HCT116 (cell line): ENCODE data around the gene NCAPD2. TPM values are rescaled to one million over a fixed set of nuclear protein-coding genes. Genes with fewer than 3 reads are reported as not detected.

ENCODE experiments used
- ATAC-seq: fragments of 200-7000 bp; cut with Tn5 transposase; 2 replicates; pipeline ENCODE4 v1.9.1; 2020; ENCODE audit warnings: mild to moderate bottlenecking, moderate library complexity
- BruUV-seq: library from RNA; stranded (reverse); fragments of 400-500 nt; replicated peaks from 2 replicates; lab custom pipeline; 2021; lab: Mats Ljungman, UMichigan
- CTCF ChIA-PET: fragments of 300-600 bp; sonication (Branson Sonifier 250); formaldehyde crosslinking; loops from one replicate; lab custom pipeline; 2021; ENCODE audit warnings: antibody characterized with exemption; lab: Charles Lee
- POLR2A ChIA-PET: fragments of 300-600, 350-600 bp; sonication (Branson Sonifier 250); formaldehyde crosslinking; loops from one replicate; lab custom pipeline; 2021; ENCODE audit warnings: antibody characterized with exemption; lab: Charles Lee
- RAD21 ChIA-PET, 2 experiments: fragments of 300-600 bp; sonication (Branson Sonifier 250); formaldehyde crosslinking; loops; one replicate each; lab custom pipeline; 2023; ENCODE audit warnings: low total read pairs in 2 of 2; ENCODE audit not compliant: uncharacterized antibody in 2 of 2, unreplicated experiment in 2 of 2, low non-redundant PET in 1 of 2; lab: Charles Lee
- DNase-seq: peaks from one replicate; pipeline ENCODE4 v3.0.0-alpha.2; 2010; ENCODE audit warnings: low read depth, low spot score
- H2AFZ ChIP-seq: fragments of 200-600 bp; shearing (Covaris generic), sonication (generic); 2 replicates; pipeline ENCODE4 v1.6.1; 2017; ENCODE audit warnings: low read depth, mixed run types, mixed read lengths, antibody characterized with exemption, low read length; ENCODE audit not compliant: poor library complexity, severe bottlenecking
- H3K27ac ChIP-seq: 2 replicates; pipeline ENCODE4 v1.5.1; 2012; ENCODE audit warnings: low read depth, low read length
- H3K27me3 ChIP-seq: fragments of 200-600 bp; sonication (generic); 2 replicates; pipeline ENCODE4 v1.6.1; 2016; ENCODE audit warnings: mixed run types, low read length, mixed read lengths; ENCODE audit not compliant: insufficient read depth
- H3K36me3 ChIP-seq, 2 experiments: fragments of 200-500 bp in 1 of 2; fragments of 200-600 bp in 1 of 2; sonication (Bioruptor generic) in 1 of 2; sonication (generic) in 1 of 2; 2 replicates each; pipeline versions ENCODE4 v1.5.1 to v1.6.1; 2014 to 2016; ENCODE audit warnings: low read length in 2 of 2, inconsistent platforms in 1 of 2, mixed read lengths in 1 of 2, mixed run types in 1 of 2; ENCODE audit not compliant: insufficient read depth in 2 of 2, control insufficient read depth in 1 of 2
- H3K4me1 ChIP-seq, 2 experiments: fragments of 200-600 bp in 1 of 2; sonication (generic) in 1 of 2; 2 replicates each; pipeline versions ENCODE4 v1.5.1 to v1.6.1; 2012 to 2017; ENCODE audit warnings: low read length in 2 of 2, inconsistent platforms in 1 of 2, mild to moderate bottlenecking in 1 of 2, mixed read lengths in 1 of 2, mixed run types in 1 of 2, moderate library complexity in 1 of 2; ENCODE audit not compliant: insufficient read depth in 2 of 2, control insufficient read depth in 1 of 2
- H3K4me2 ChIP-seq: fragments of 200-600 bp; sonication (generic); 2 replicates; pipeline ENCODE4 v1.6.1; 2017; ENCODE audit warnings: mixed run types, low read length, mixed read lengths
- H3K4me3 ChIP-seq, 2 experiments: fragments of 200-600 bp in 1 of 2; sonication (generic) in 1 of 2; replicated peaks in 1 of 2; 2 replicates each; pipeline ENCODE4 v1.5.1; 2011 to 2016; ENCODE audit warnings: low read length in 2 of 2, control low read depth in 1 of 2, low read depth in 1 of 2, mild to moderate bottlenecking in 1 of 2, mixed read lengths in 1 of 2, mixed run types in 1 of 2
- H3K79me2 ChIP-seq: fragments of 200-600 bp; sonication (generic); 2 replicates; pipeline ENCODE4 v1.6.1; 2017; ENCODE audit warnings: mild to moderate bottlenecking, mixed run types, low read length, moderate library complexity, mixed read lengths; ENCODE audit not compliant: insufficient read depth
- H3K9ac ChIP-seq: fragments of 200-600 bp; sonication (generic); 2 replicates; pipeline ENCODE4 v1.6.1; 2016; ENCODE audit warnings: low read length, mixed read lengths
- H3K9me2 ChIP-seq: fragments of 200-600 bp; sonication (generic), shearing (Covaris generic); 2 replicates; pipeline ENCODE4 v1.6.1; 2017; ENCODE audit warnings: mixed run types, mild to moderate bottlenecking, moderate library complexity; ENCODE audit not compliant: insufficient read depth
- H3K9me3 ChIP-seq, 2 experiments: fragments of 200-500 bp in 1 of 2; fragments of 200-600 bp in 1 of 2; sonication (Bioruptor generic) in 1 of 2; sonication (generic) in 1 of 2; 2 replicates each; pipeline ENCODE4 v1.6.1; 2014 to 2017; ENCODE audit warnings: low read length in 2 of 2, mixed read lengths in 2 of 2, inconsistent platforms in 1 of 2, low read depth in 1 of 2, mild to moderate bottlenecking in 1 of 2, mixed run types in 1 of 2, moderate library complexity in 1 of 2; ENCODE audit not compliant: control insufficient read depth in 1 of 2, insufficient read depth in 1 of 2
- H4K20me1 ChIP-seq: fragments of 200-600 bp; sonication (generic), shearing (Covaris generic); 2 replicates; pipeline ENCODE4 v1.6.1; 2017; ENCODE audit warnings: mixed run types, mild to moderate bottlenecking, moderate library complexity; ENCODE audit not compliant: insufficient read depth
- CBX3 ChIP-seq: IDR thresholded peaks from 2 replicates; pipeline ENCODE4 v1.6.1; 2012; ENCODE audit warnings: low read depth
- CEBPB ChIP-seq: IDR thresholded peaks from 2 replicates; pipeline ENCODE4 v1.6.1; 2012; ENCODE audit warnings: low read depth
- CTCF ChIP-seq, 3 experiments: fragments of 200-600 bp in 1 of 3; sonication (generic) in 1 of 3; IDR thresholded peaks in 2 of 3; conservative IDR thresholded peaks in 1 of 3; 2 replicates each; pipeline ENCODE4 v1.5.1; 2012 to 2017; ENCODE audit warnings: low read depth in 2 of 3, low read length in 2 of 3, antibody characterized with exemption in 1 of 3, borderline replicate concordance in 1 of 3, control low read depth in 1 of 3, mild to moderate bottlenecking in 1 of 3, mixed read lengths in 1 of 3, mixed run types in 1 of 3, moderate library complexity in 1 of 3; ENCODE audit not compliant: insufficient read depth in 1 of 3
- EGR1 ChIP-seq: IDR thresholded peaks from 2 replicates; pipeline ENCODE4 v1.6.1; 2012; ENCODE audit warnings: low read depth
- ELF1 ChIP-seq: IDR thresholded peaks from 2 replicates; pipeline ENCODE4 v1.6.1; 2012; ENCODE audit warnings: low read depth, borderline replicate concordance
- EZH2 ChIP-seq: fragments of 200-600 bp; sonication (generic); IDR thresholded peaks from 2 replicates; pipeline ENCODE4 v1.6.1; 2017; ENCODE audit warnings: antibody characterized with exemption, mixed run types
- EZH2phosphoT487 ChIP-seq: fragments of 200-600 bp; IDR thresholded peaks from 2 replicates; pipeline ENCODE4 v1.6.1; 2018; ENCODE audit warnings: antibody characterized with exemption, borderline replicate concordance
- MAX ChIP-seq: IDR thresholded peaks from 2 replicates; pipeline ENCODE4 v1.6.1; 2012
- POLR2A ChIP-seq: IDR thresholded peaks from 2 replicates; pipeline ENCODE4 v1.7.0; 2011; ENCODE audit warnings: borderline replicate concordance; ENCODE audit not compliant: insufficient read depth, insufficient read length; ENCODE audit errors: extremely low read depth
- POLR2AphosphoS5 ChIP-seq: IDR thresholded peaks from 2 replicates; pipeline ENCODE4 v1.6.1; 2011; ENCODE audit warnings: mild to moderate bottlenecking, low read depth, low read length, moderate library complexity
- RAD21 ChIP-seq: IDR thresholded peaks from 2 replicates; pipeline ENCODE4 v1.6.1; 2012; ENCODE audit warnings: low read depth, mild to moderate bottlenecking
- SIN3A ChIP-seq: IDR thresholded peaks from 2 replicates; pipeline ENCODE4 v1.6.1; 2012; ENCODE audit warnings: low read depth
- SP1 ChIP-seq: IDR thresholded peaks from 2 replicates; pipeline ENCODE4 v1.6.1; 2012; ENCODE audit warnings: low read depth
- SRF ChIP-seq: IDR thresholded peaks from 2 replicates; pipeline ENCODE4 v1.6.1; 2012; ENCODE audit warnings: low read depth
- TCF7L2 ChIP-seq: IDR thresholded peaks from 2 replicates; pipeline ENCODE4 v1.7.0; 2011; ENCODE audit warnings: borderline replicate concordance, inconsistent platforms; ENCODE audit not compliant: insufficient read depth, insufficient read length; ENCODE audit errors: extremely low read depth
- ZFX ChIP-seq: fragments of 450-650 bp; IDR thresholded peaks from 2 replicates; pipeline ENCODE4 v1.6.1; 2017
- ZNF274 ChIP-seq: fragments of 200-500 bp; sonication (Bioruptor generic); IDR thresholded peaks from 2 replicates; pipeline ENCODE4 v1.6.1; 2014; ENCODE audit warnings: mild to moderate bottlenecking, low read depth, low read length, inconsistent platforms
- intact Hi-C: fragments of 100-400 bp; cut with micrococcal nuclease; formaldehyde crosslinking; loops from 2 replicates; pipeline ENCODE4 v1.10.0; 2022
- total RNA-seq: library from RNA; stranded (reverse); gene quantifications from one replicate; pipeline ENCODE4 v1.2.1, GENCODE V29; 2021; ENCODE audit not compliant: unreplicated experiment
- TF ChIP-seq, protein P1 (sequence below): IDR thresholded peaks from 2 replicates; pipeline ENCODE4 v1.6.1; 2011; ENCODE audit warnings: mild to moderate bottlenecking, low read length, moderate library complexity; ENCODE audit not compliant: insufficient replicate concordance; ENCODE audit errors: extremely low read depth

The NCAPD2 gene
- total RNA-seq, 1 experiment from 2014 or later = 177 TPM

GRCh38 chr12:6539314-6539682 is 45.4 kb downstream of the NCAPD2 start:
- DNase-seq (no peak), ATAC-seq (peak; percentile 4)
- POLR2A ChIA-PET = interaction anchor here (0.7 to 7.0 kb wide), 8 partner anchors 11 to 196 kb away, joined by 3 to 84 read pairs (median 3); partner anchors contain the start of gene VAMP1
- intact Hi-C loops = loop anchor here (10.0 kb wide), 1 partner anchor 204 kb away; no protein-coding TSS in a partner anchor
- RAD21 ChIA-PET = no interaction called here
- H2AFZ ChIP-seq = no peak overlapping the region
- peak overlapping the region; percentile 98 for H3K9ac ChIP-seq
- H3K36me3 ChIP-seq = peaks cover 20 to 35% of the 10 kb centered on the region in 2 experiments; a peak in 3 of 4 replicates
- no peak for TF ChIP-seq POLR2A
- TF ChIP-seq, protein P1, sequence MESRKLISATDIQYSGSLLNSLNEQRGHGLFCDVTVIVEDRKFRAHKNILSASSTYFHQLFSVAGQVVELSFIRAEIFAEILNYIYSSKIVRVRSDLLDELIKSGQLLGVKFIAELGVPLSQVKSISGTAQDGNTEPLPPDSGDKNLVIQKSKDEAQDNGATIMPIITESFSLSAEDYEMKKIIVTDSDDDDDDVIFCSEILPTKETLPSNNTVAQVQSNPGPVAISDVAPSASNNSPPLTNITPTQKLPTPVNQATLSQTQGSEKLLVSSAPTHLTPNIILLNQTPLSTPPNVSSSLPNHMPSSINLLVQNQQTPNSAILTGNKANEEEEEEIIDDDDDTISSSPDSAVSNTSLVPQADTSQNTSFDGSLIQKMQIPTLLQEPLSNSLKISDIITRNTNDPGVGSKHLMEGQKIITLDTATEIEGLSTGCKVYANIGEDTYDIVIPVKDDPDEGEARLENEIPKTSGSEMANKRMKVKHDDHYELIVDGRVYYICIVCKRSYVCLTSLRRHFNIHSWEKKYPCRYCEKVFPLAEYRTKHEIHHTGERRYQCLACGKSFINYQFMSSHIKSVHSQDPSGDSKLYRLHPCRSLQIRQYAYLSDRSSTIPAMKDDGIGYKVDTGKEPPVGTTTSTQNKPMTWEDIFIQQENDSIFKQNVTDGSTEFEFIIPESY = no peak
- no peak for TF ChIP-seq ELF1
- TF ChIP-seq EGR1 = no peak
- no peak for TF ChIP-seq MAX
- no peak for TF ChIP-seq ZFX
- no peak for TF ChIP-seq ZNF274
- no peak; the same call in 1 of the 2 replicates for TF ChIP-seq POLR2AphosphoS5
- TF ChIP-seq CEBPB = no peak
- TF ChIP-seq EZH2phosphoT487 = no peak
- no peak for TF ChIP-seq EZH2
- no peak for TF ChIP-seq SIN3A
- TF ChIP-seq CBX3 = no peak
- TF ChIP-seq SP1 = no peak
- no peak for TF ChIP-seq TCF7L2
- TF ChIP-seq RAD21 = no peak
- no peak for TF ChIP-seq CTCF (IDR thresholded peaks at IDR 0.05 in 2 of 3, conservative IDR thresholded peaks at IDR 0.05 in 1 of 3; ENCODE audit: borderline replicate concordance in 1 of 3, insufficient read depth in 1 of 3, low read depth in 2 of 3, low read length in 2 of 3)
- no peak for TF ChIP-seq SRF
- no TSS peak for BruUV-seq
- H3K9me2 ChIP-seq = no peaks in the 10 kb centered on the region
- H3K79me2 ChIP-seq = peaks cover 33% of the 10 kb centered on the region
- CTCF ChIA-PET = interaction anchor here (0.6 to 2.6 kb wide), 11 partner anchors 8 to 344 kb away, joined by 3 to 10 read pairs (median 3); partner anchors contain the start of gene NOP2
- no peaks in the 10 kb centered on the region for H3K27me3 ChIP-seq
- peak overlapping the region; percentile 84 for H3K27ac ChIP-seq
- H4K20me1 ChIP-seq = peaks cover 23% of the 10 kb centered on the region; the same call in 1 of the 2 replicates
- H3K4me2 ChIP-seq = peak overlapping the region; percentile 94
- no peaks in the 10 kb centered on the region for H3K9me3 ChIP-seq
- peaks cover 20 to 64% of the 10 kb centered on the region in 2 experiments for H3K4me1 ChIP-seq
- H3K4me3 ChIP-seq = no peak overlapping the region
